GM12873 (cell line): Measurements from ENCODE around the gene KCNJ10.

Experiments
- CTCF ChIP-seq: IDR thresholded peaks from 2 replicates; pipeline ENCODE4 v1.5.1; 2012; ENCODE audit warnings: low read depth, mild to moderate bottlenecking, moderate library complexity, low read length, control low read depth; ENCODE audit not compliant: insufficient read depth; ENCODE audit errors: missing control alignments

KCNJ10 gene

GRCh38 chr1:159949123-159949522 is 120.8 kb downstream of the KCNJ10 start:
- no peak for TF ChIP-seq CTCF
